ENCODE results near the gene CCDC70. TPM values are rescaled to one million over a fixed set of nuclear protein-coding genes. Genes with fewer than 3 reads are reported as not detected.

The CCDC70 gene
- total and polyA plus RNA-seq, 12 donors, result not detected

- Histone ChIP-seq H3K9me3 (peaks cover 0 to 6% (median 0%) of the 10 kb centered on the region in 11 donors), H3K4me1 (no peaks in the 10 kb centered on the region), H3K4me3 (no peak overlapping the region), H3K27ac (no peak overlapping the region), H3K36me3 (no peaks in the 10 kb centered on the region), H3K27me3 (no peaks in the 10 kb centered on the region)
- TF ChIP-seq CTCF (IDR thresholded peaks at IDR 0.05), result no peak
- ATAC-seq (no peak), DNase-seq (no peak)
- intact Hi-C loops (cut with DNase I), result no loop called here
- 90 to 93% methylated on average over 1 of the region's 1 CpG for WGBS, 2 donors
Observed at GRCh38 chr13:51856998-51857397, 4.8 kb upstream of the CCDC70 start.

- no peak for ATAC-seq
- 53 to 55% methylated on average over 11 of the region's 11 CpGs for WGBS, 2 donors
- no peaks in the 10 kb centered on the region for H3K4me1 ChIP-seq
- no peaks in the 10 kb centered on the region for H3K36me3 ChIP-seq
- no peaks in the 10 kb centered on the region for H3K27me3 ChIP-seq
- TF ChIP-seq CTCF (IDR thresholded peaks at IDR 0.05), result no peak
- intact Hi-C loops (cut with DNase I), result no loop called here
- no peak overlapping the region for H3K4me3 ChIP-seq
- peaks cover 0 to 6% (median 0%) of the 10 kb centered on the region in 11 donors for H3K9me3 ChIP-seq
- no peak overlapping the region for H3K27ac ChIP-seq
- DNase-seq, result no peak
Observed at GRCh38 chr13:51858433-51859247, 3.1 kb upstream of the CCDC70 start.

- Histone ChIP-seq H3K4me1 (no peaks in the 10 kb centered on the region), H3K27me3 (no peaks in the 10 kb centered on the region), H3K36me3 (no peaks in the 10 kb centered on the region), H3K9me3 (no peaks in the 10 kb centered on the region), H3K27ac (no peak overlapping the region), H3K4me3 (no peak overlapping the region)
- ATAC-seq (no peak), DNase-seq (no peak)
- no peak for TF ChIP-seq CTCF (IDR thresholded peaks at IDR 0.05)
- intact Hi-C loops (cut with DNase I), result no loop called here
- WGBS, 2 donors, result 65 to 69% methylated on average over 7 of the region's 7 CpGs
Observed at GRCh38 chr13:51862957-51863356, 1.2 kb downstream of the CCDC70 start.

GRCh38 chr13:51865838-51866237 is 4.1 kb downstream of the CCDC70 start:
- TF ChIP-seq CTCF (IDR thresholded peaks at IDR 0.05), result no peak
- Histone ChIP-seq H3K4me1 (no peaks in the 10 kb centered on the region), H3K27ac (no peak overlapping the region), H3K9me3 (no peaks in the 10 kb centered on the region), H3K27me3 (no peaks in the 10 kb centered on the region), H3K36me3 (no peaks in the 10 kb centered on the region), H3K4me3 (no peak overlapping the region)
- no peak for DNase-seq
- intact Hi-C loops (cut with DNase I), result no loop called here
- 74 to 83% methylated on average over 7 of the region's 7 CpGs for WGBS, 2 donors
- no peak for ATAC-seq
